Astrocyte (in vitro differentiated cells and primary cell): ENCODE results near the gene KANK4.

Experiments used
- CTCF ChIP-seq: IDR thresholded peaks from 2 replicates; pipeline ENCODE4 v1.5.1; 2011; ENCODE audit warnings: low read depth, mild to moderate bottlenecking, inconsistent platforms, low read length, moderate library complexity; ENCODE audit not compliant: insufficient read depth
- EZH2 ChIP-seq: IDR thresholded peaks from 2 replicates; pipeline ENCODE4 v1.6.1; 2012; ENCODE audit warnings: mild to moderate bottlenecking, low read length, inconsistent platforms; ENCODE audit not compliant: insufficient read depth

- TF ChIP-seq CTCF (no peak), EZH2 (no peak)
Measured at GRCh38 chr1:62355095-62355494, 35.9 kb upstream of the KANK4 start.
